Retinal pigment epithelial cell (primary cell): Measurements from ENCODE around the gene USP34.

Source experiments
- DNase-seq: peaks from one replicate; pipeline ENCODE4 v3.0.0-alpha.2; 2010; ENCODE audit warnings: low read depth
- H3K4me3 ChIP-seq: 2 replicates; pipeline ENCODE4 v1.5.1; 2011; ENCODE audit warnings: mild to moderate bottlenecking, low read length, control low read depth, moderate library complexity
- CTCF ChIP-seq: conservative IDR thresholded peaks from 2 replicates; pipeline ENCODE4 v1.5.1; 2011; ENCODE audit warnings: low read depth, low read length, control low read depth, inconsistent platforms

USP34 gene

GRCh38 chr2:61470965-61471904, at the start of gene USP34:
Gene USP34 (minus strand): TSS chr2:61471087. CDS start chr2:61470692, 395 bp downstream.
- no peak for TF ChIP-seq CTCF
- DNase-seq: peak; percentile 87
- H3K4me3 ChIP-seq: peak within 1 kb of the TSS; percentile 90

GRCh38 chr2:61520261-61520660, 49.4 kb upstream of the USP34 start:
- no peak overlapping the region for H3K4me3 ChIP-seq
- no peak for DNase-seq
- no peak for TF ChIP-seq CTCF

GRCh38 chr2:61512768-61513398, 42.0 kb upstream of the USP34 start:
- DNase-seq: no peak
- H3K4me3 ChIP-seq: no peak overlapping the region
- no peak for TF ChIP-seq CTCF

- H3K4me3 ChIP-seq: no peak overlapping the region
- no peak for TF ChIP-seq CTCF
- no peak for DNase-seq
These were observed 40.1 kb upstream of the USP34 start for GRCh38 chr2:61510674-61511671.

GRCh38 chr2:61504949-61505348, 34.1 kb upstream of the USP34 start:
- DNase-seq: no peak
- TF ChIP-seq CTCF: no peak
- H3K4me3 ChIP-seq: no peak overlapping the region

GRCh38 chr2:61499060-61499459, 28.2 kb upstream of the USP34 start:
- DNase-seq: no peak
- no peak overlapping the region for H3K4me3 ChIP-seq
- TF ChIP-seq CTCF: no peak
